GM23338 (cell line): ENCODE results near the gene CLPX. TPM values are rescaled to one million over a fixed set of nuclear protein-coding genes. Genes with fewer than 3 reads are reported as not detected.

Experiments used
- ATAC-seq: fragments of 200-7000 bp; cut with Tn5 transposase; 3 replicates; pipeline ENCODE4 v1.9.1; 2020
- DNase-seq: peaks from one replicate; pipeline ENCODE4 v3.0.0-alpha.2; 2015; ENCODE audit warnings: low spot score
- H2AFZ ChIP-seq: fragments of 200-600 bp; sonication (generic); 2 replicates; pipeline ENCODE4 v1.8.0; 2016; ENCODE audit warnings: antibody characterized with exemption, mild to moderate bottlenecking, moderate library complexity
- H3F3A ChIP-seq: fragments of 200-600 bp; sonication (generic); replicated peaks from 2 replicates; pipeline ENCODE4 v1.8.0; 2017; ENCODE audit warnings: antibody characterized with exemption, mixed run types, low read depth
- H3K27ac ChIP-seq: fragments of 200-600 bp; sonication (generic); 2 replicates; pipeline ENCODE4 v1.6.1; 2016; ENCODE audit warnings: low read depth
- H3K27me3 ChIP-seq: fragments of 200-600 bp; sonication (generic); 2 replicates; pipeline ENCODE4 v1.8.0; 2016; ENCODE audit warnings: mild to moderate bottlenecking, mixed run types, moderate library complexity; ENCODE audit not compliant: insufficient read depth
- H3K36me3 ChIP-seq: fragments of 200-600 bp; sonication (generic); 2 replicates; pipeline ENCODE4 v1.8.0; 2016; ENCODE audit warnings: mild to moderate bottlenecking; ENCODE audit not compliant: insufficient read depth
- H3K4me1 ChIP-seq: fragments of 200-600 bp; sonication (generic); 2 replicates; pipeline ENCODE4 v1.8.0; 2016; ENCODE audit warnings: mild to moderate bottlenecking, moderate library complexity; ENCODE audit not compliant: insufficient read depth
- H3K4me2 ChIP-seq: fragments of 200-600 bp; sonication (generic); 2 replicates; pipeline ENCODE4 v1.7.1; 2017; ENCODE audit warnings: mixed run types
- H3K4me3 ChIP-seq: fragments of 200-600 bp; sonication (generic); 2 replicates; pipeline ENCODE4 v1.6.1; 2016; ENCODE audit warnings: mixed run types
- H3K79me2 ChIP-seq: fragments of 200-600 bp; sonication (generic); replicated peaks from 2 replicates; pipeline ENCODE4 v1.8.0; 2017; ENCODE audit warnings: mild to moderate bottlenecking; ENCODE audit not compliant: insufficient read depth
- H3K9me2 ChIP-seq: fragments of 200-600 bp; sonication (generic); 2 replicates; pipeline ENCODE4 v1.8.0; 2017; ENCODE audit not compliant: insufficient read depth
- H4K20me1 ChIP-seq: fragments of 200-600 bp; sonication (generic); replicated peaks from 2 replicates; pipeline ENCODE4 v1.8.0; 2017; ENCODE audit warnings: mild to moderate bottlenecking; ENCODE audit not compliant: insufficient read depth
- H3K27ac Mint-ChIP-seq: 2 replicates; pipeline ENCODE4 v1.8.0; 2020; ENCODE audit warnings: inconsistent platforms, mild to moderate bottlenecking, moderate library complexity, mixed read lengths
- H3K27me3 Mint-ChIP-seq: 3 replicates; pipeline ENCODE4 v1.8.0; 2022; ENCODE audit warnings: low read depth, mild to moderate bottlenecking, moderate library complexity, mixed read lengths, inconsistent platforms; ENCODE audit not compliant: insufficient read depth, poor library complexity
- H3K36me3 Mint-ChIP-seq: 3 replicates; pipeline ENCODE4 v1.8.0; 2021; ENCODE audit warnings: low read depth, mild to moderate bottlenecking, inconsistent platforms, moderate library complexity, mixed read lengths
- H3K4me1 Mint-ChIP-seq: 3 replicates; pipeline ENCODE4 v1.8.0; 2020; ENCODE audit warnings: mild to moderate bottlenecking, inconsistent platforms, mixed read lengths
- H3K4me3 Mint-ChIP-seq: 3 replicates; pipeline ENCODE4 v1.8.0; 2021; ENCODE audit warnings: moderate library complexity, mild to moderate bottlenecking, inconsistent platforms, mixed read lengths
- H3K9me3 Mint-ChIP-seq: 3 replicates; pipeline ENCODE4 v1.8.0; 2020; ENCODE audit warnings: moderate library complexity, mild to moderate bottlenecking, inconsistent platforms, mixed read lengths
- CREB1 ChIP-seq: fragments of 250-450 bp; sonication (Bioruptor Pico); IDR thresholded peaks from 2 replicates; pipeline ENCODE4 v1.5.0; 2020; ENCODE audit warnings: low read depth, mild to moderate bottlenecking, moderate library complexity
- CTCF ChIP-seq, 2 experiments: fragments of 200-600 bp in 1 of 2; sonication (generic) in 1 of 2; conservative IDR thresholded peaks; 2 replicates each; pipeline versions ENCODE4 v1.5.1 to v1.6.1; 2016 to 2017; ENCODE audit warnings: antibody characterized with exemption in 2 of 2, low read depth in 2 of 2, mild to moderate bottlenecking in 2 of 2, moderate library complexity in 1 of 2
- ETS1 ChIP-seq: IDR thresholded peaks from 2 replicates; pipeline ENCODE4 v1.6.1; 2016; ENCODE audit warnings: antibody characterized with exemption
- EZH2 ChIP-seq: fragments of 200-600 bp; sonication (generic); IDR thresholded peaks from one replicate; pipeline ENCODE4 v1.8.0; 2017; ENCODE audit warnings: antibody characterized with exemption, mild to moderate bottlenecking, low read depth; ENCODE audit not compliant: unreplicated experiment
- EZH2phosphoT487 ChIP-seq: fragments of 200-600 bp; sonication (generic); IDR thresholded peaks from one replicate; pipeline ENCODE4 v1.8.1; 2018; ENCODE audit warnings: antibody characterized with exemption; ENCODE audit not compliant: unreplicated experiment
- JUNB ChIP-seq: IDR thresholded peaks from one replicate; pipeline ENCODE4 v1.6.1; 2016; ENCODE audit warnings: antibody characterized with exemption; ENCODE audit not compliant: unreplicated experiment
- NANOG ChIP-seq: IDR thresholded peaks from 2 replicates; pipeline ENCODE4 v1.6.1; 2016; ENCODE audit warnings: antibody characterized with exemption, borderline replicate concordance
- POLR2AphosphoS5 ChIP-seq: IDR thresholded peaks from 2 replicates; pipeline ENCODE4 v1.6.1; 2016; ENCODE audit warnings: antibody characterized with exemption, low read depth
- REST ChIP-seq: IDR thresholded peaks from one replicate; pipeline ENCODE4 v1.6.1; 2018; ENCODE audit warnings: antibody characterized with exemption; ENCODE audit not compliant: unreplicated experiment
- STAT1 ChIP-seq: IDR thresholded peaks from one replicate; pipeline ENCODE4 v1.6.1; 2016; ENCODE audit warnings: antibody characterized with exemption; ENCODE audit not compliant: unreplicated experiment
- ZNF114 ChIP-seq: fragments of 250-450 bp; sonication (Bioruptor Pico); IDR thresholded peaks from 2 replicates; pipeline ENCODE4 v1.5.0; 2020; ENCODE audit warnings: mild to moderate bottlenecking, moderate library complexity
- ZNF331 ChIP-seq: fragments of 250-450 bp; sonication (Bioruptor Pico); IDR thresholded peaks from 2 replicates; pipeline ENCODE4 v1.5.0; 2020; ENCODE audit warnings: low read depth, mild to moderate bottlenecking, moderate library complexity
- ZNF462 ChIP-seq: fragments of 250-450 bp; sonication (Bioruptor Pico); IDR thresholded peaks from 2 replicates; pipeline ENCODE4 v1.5.0; 2020; ENCODE audit warnings: mild to moderate bottlenecking, moderate library complexity
- polyA plus RNA-seq: library from polyadenylated mRNA; unstranded; fragments of >200 nt; fragmentation: Nextera tagmentation; extraction: Ambion mirVana; gene quantifications from 2 replicates; pipeline ENCODE4 v1.2.1, GENCODE V29; 2016
- total RNA-seq: library from RNA; depleted of rRNA; stranded (reverse); fragments of >200 nt; shearing (Covaris generic); gene quantifications from 2 replicates; pipeline ENCODE4 v1.2.3, GENCODE V29; 2014

Gene CLPX
- total and polyA plus RNA-seq, 2 experiments from 2014 or later: 18.9 to 40.6 TPM

- H3K4me1 ChIP-seq: no peaks in the 10 kb centered on the region
- Mint-ChIP-seq H3K27me3 (peaks cover 5% of the 10 kb centered on the region), H3K27ac (no peak overlapping the region), H3K4me3 (no peak overlapping the region), H3K36me3 (no peaks in the 10 kb centered on the region), H3K9me3 (no peaks in the 10 kb centered on the region), H3K4me1 (no peaks in the 10 kb centered on the region)
- TF ChIP-seq EZH2phosphoT487 (no peak), JUNB (no peak), REST (no peak), CREB1 (no peak), NANOG (no peak), EZH2 (no peak), ZNF114 (CRISPR knock-in tag) (no peak), ZNF462 (CRISPR knock-in tag) (no peak), ETS1 (no peak), POLR2AphosphoS5 (no peak), STAT1 (no peak), CTCF (conservative IDR thresholded peaks at IDR 0.05; ENCODE audit: low read depth in 2 of 2) (no peak), ZNF331 (CRISPR knock-in tag) (no peak)
- no peaks in the 10 kb centered on the region for H3K36me3 ChIP-seq
- H3K79me2 ChIP-seq: no peaks in the 10 kb centered on the region
- DNase-seq (no peak), ATAC-seq (no peak)
- no peak overlapping the region for H2AFZ ChIP-seq
- no peaks in the 10 kb centered on the region for H3F3A ChIP-seq
- H3K4me2 ChIP-seq: no peak overlapping the region
- no peak overlapping the region for H3K27ac ChIP-seq
- no peak overlapping the region for H3K4me3 ChIP-seq
- H3K27me3 ChIP-seq: no peaks in the 10 kb centered on the region
- H4K20me1 ChIP-seq: no peaks in the 10 kb centered on the region
- no peaks in the 10 kb centered on the region for H3K9me2 ChIP-seq
Observed at GRCh38 chr15:65233696-65234095, 48.6 kb upstream of the CLPX start.
